Kidney (tissue), 14 donors: Measurements from ENCODE around the gene PAFAH1B2. TPM values are rescaled to one million over a fixed set of nuclear protein-coding genes. Genes with fewer than 3 reads are reported as not detected.

Source experiments
- DNase-seq, 5 donors: peaks; one replicate each; pipeline ENCODE4 v3.0.0-alpha.2; 2013 to 2020
- FAIRE-seq: peaks from 2 replicates; lab custom pipeline; 2012; peaks lifted over from hg19 to GRCh38; lab: Jason Lieb, UNC
- H3K27ac ChIP-seq, 2 donors: one replicate each; pipeline ENCODE4 v1.7.0; 2013; ENCODE audit warnings: low read depth in 2 of 2, low read length in 2 of 2, inconsistent platforms in 1 of 2
- H3K27me3 ChIP-seq: one replicate; pipeline ENCODE4 v1.7.1; 2013; ENCODE audit warnings: low read length, inconsistent platforms; ENCODE audit not compliant: control insufficient read depth, insufficient read depth
- H3K36me3 ChIP-seq, 3 donors: one replicate each; pipeline versions ENCODE4 v1.7.0 to v1.7.1; 2013; ENCODE audit warnings: low read length in 3 of 3, control low read depth in 1 of 3, inconsistent platforms in 1 of 3; ENCODE audit not compliant: insufficient read depth in 3 of 3, control insufficient read depth in 2 of 3
- H3K4me1 ChIP-seq, 3 donors: one replicate each; pipeline versions ENCODE4 v1.7.0 to v1.7.1; 2013; ENCODE audit warnings: low read length in 3 of 3, inconsistent platforms in 1 of 3, low read depth in 1 of 3; ENCODE audit not compliant: control insufficient read depth in 2 of 3, insufficient read depth in 2 of 3
- H3K4me3 ChIP-seq, 3 donors: one replicate each; pipeline versions ENCODE4 v1.7.0 to v1.8.1; 2013; ENCODE audit warnings: low read length in 3 of 3, control low read depth in 1 of 3, inconsistent platforms in 1 of 3
- H3K9ac ChIP-seq, 3 donors: one replicate each; pipeline versions ENCODE4 v1.7.0 to v1.7.1; 2013; ENCODE audit warnings: low read length in 3 of 3, control low read depth in 1 of 3, inconsistent platforms in 1 of 3
- H3K9me3 ChIP-seq, 3 donors: one replicate each; pipeline versions ENCODE4 v1.7.0 to v1.7.1; 2013; ENCODE audit warnings: low read length in 3 of 3, control low read depth in 1 of 3, inconsistent platforms in 1 of 3; ENCODE audit not compliant: control insufficient read depth in 2 of 3, insufficient read depth in 1 of 3
- intact Hi-C: fragments of 100-400 bp; cut with DNase I; formaldehyde crosslinking; loops from one replicate; pipeline ENCODE4 v1.11.1; 2022
- polyA plus RNA-seq: library from polyadenylated mRNA; stranded (reverse); fragments of 350-450 nt; fragmentation: Illumina TruSeq; extraction: RNeasy Lipid Tissue Mini Kit (QIAGEN cat#74804); gene quantifications from one replicate; pipeline ENCODE4 v1.2.3, GENCODE V29; 2014; ENCODE audit warnings: low read depth, low replicate concordance; ENCODE audit not compliant: insufficient read depth
- total RNA-seq: library from RNA; stranded (reverse); fragmentation: NEBNext Ultra II Directional; extraction: Animal tissue kit (Norgen Biotek cat#: 25700); gene quantifications from one replicate; pipeline ENCODE4 v1.2.1, GENCODE V29; 2021
- TF ChIP-seq, protein P1 (sequence below): IDR thresholded peaks from 3 replicates; pipeline ENCODE4 v1.5.1; 2012; ENCODE audit warnings: mild to moderate bottlenecking, moderate library complexity, borderline replicate concordance; ENCODE audit not compliant: insufficient read depth; ENCODE audit errors: extremely low read depth
- donor health status: control.
- donor health status: control.
- donor health status: control.
- donor health status: control.
- donor health status: control.
- donor health status: DM: yes; HTN: yes; CAD: no.
- donor health status: Normal renal cell carcinoma (clear cell type).

Gene PAFAH1B2
- total and polyA plus RNA-seq, 2 donors from 2014 or later: 29.4 to 90.2 TPM

GRCh38 chr11:117220999-117221774, 77.1 kb downstream of the PAFAH1B2 start:
- peak in 2 of 5 donors; percentile 8 to 32 for DNase-seq
- Histone ChIP-seq H3K27ac (peak overlapping the region; percentile 75 to 76), H3K27me3 (no peaks in the 10 kb centered on the region), H3K36me3 (peaks cover 2 to 44% (median 31%) of the 10 kb centered on the region in 3 donors), H3K9ac (no peak overlapping the region), H3K9me3 (no peaks in the 10 kb centered on the region), H3K4me3 (no peak overlapping the region), H3K4me1 (peaks cover 2 to 17% (median 16%) of the 10 kb centered on the region in 3 donors)
- TF ChIP-seq, protein P1, sequence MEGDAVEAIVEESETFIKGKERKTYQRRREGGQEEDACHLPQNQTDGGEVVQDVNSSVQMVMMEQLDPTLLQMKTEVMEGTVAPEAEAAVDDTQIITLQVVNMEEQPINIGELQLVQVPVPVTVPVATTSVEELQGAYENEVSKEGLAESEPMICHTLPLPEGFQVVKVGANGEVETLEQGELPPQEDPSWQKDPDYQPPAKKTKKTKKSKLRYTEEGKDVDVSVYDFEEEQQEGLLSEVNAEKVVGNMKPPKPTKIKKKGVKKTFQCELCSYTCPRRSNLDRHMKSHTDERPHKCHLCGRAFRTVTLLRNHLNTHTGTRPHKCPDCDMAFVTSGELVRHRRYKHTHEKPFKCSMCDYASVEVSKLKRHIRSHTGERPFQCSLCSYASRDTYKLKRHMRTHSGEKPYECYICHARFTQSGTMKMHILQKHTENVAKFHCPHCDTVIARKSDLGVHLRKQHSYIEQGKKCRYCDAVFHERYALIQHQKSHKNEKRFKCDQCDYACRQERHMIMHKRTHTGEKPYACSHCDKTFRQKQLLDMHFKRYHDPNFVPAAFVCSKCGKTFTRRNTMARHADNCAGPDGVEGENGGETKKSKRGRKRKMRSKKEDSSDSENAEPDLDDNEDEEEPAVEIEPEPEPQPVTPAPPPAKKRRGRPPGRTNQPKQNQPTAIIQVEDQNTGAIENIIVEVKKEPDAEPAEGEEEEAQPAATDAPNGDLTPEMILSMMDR: no peak
- intact Hi-C loops: no loop called here
- no peak for FAIRE-seq

DNA sequence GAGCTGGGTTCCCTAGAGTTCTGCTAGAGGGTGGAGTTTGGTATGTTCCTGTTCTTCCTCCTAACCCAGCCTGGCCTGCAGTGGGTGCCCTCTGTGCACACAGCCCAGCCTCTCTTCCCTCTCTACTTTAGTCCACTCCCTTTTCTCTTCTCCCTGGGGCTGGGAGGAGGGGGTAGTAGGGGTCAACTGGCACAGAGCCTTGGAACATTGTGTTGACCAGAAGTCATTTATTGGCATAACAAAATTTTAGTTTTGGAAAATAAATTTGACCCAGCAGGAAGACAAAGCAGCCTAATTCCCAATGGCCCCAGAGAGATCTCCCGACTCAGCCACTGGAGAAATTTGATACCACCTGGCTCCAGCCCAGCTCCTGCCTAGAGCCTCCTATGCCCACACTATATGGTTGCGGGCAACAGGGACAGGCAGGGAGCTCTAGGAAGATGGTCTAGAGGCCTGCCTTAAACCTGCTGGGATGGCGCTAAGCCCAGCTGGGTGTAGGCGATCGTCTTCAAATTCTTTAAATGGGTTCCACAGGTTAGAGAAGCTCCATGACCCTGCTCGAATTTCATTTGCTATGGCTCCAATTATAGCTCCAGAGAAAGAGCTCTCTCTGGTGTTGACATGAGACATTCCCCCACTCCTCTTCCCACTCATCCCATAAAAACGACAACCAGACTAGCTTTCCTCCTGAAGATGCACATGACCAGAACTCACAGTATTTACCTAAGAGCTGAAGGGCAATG, 77.9 kb downstream of the PAFAH1B2 start:
- intact Hi-C loops: no loop called here
- DNase-seq: peak; percentile 50 to 92 (median 77)
- FAIRE-seq: no peak

DNA sequence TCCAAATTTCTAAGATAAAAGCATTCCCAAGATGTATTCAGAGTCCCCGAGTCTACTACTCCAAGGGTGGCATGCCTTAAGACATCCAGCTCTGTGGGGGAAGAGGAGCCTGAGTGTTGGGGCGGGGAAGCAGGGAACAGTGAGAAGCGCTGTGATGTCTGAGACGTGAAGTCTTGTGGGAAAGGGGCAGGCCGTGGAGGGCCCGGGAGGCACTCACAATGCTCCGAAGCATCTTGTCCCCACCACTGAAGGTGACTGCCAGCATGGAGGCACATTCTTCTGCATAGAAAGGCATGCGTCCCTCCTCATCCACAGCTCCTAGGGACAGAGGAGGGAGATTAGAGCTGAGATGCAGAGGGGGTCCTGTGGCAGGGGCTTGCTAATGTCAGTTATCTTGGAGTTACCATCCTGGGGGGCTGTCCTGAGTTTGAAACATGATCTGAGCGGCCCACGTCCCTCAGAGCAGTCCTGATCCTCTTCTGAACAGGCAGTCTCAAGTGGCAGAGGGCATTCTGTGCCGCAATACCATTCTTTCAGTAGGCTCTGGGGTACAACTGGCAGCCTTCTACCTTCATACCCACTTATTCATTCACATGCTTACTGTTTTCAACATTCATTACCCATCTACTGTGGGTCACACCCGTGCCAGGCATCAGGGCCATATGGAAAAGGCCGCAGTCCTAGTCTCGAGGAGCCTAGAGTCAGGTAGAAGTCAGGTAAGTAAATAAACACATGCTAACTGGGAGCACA, 79.1 kb downstream of the PAFAH1B2 start:
- TF ChIP-seq, protein P1: no peak
- peak overlapping the region in 1 of 2 donors; percentile 38 for H3K27ac ChIP-seq
- intact Hi-C loops: no loop called here
- DNase-seq (peak in 1 of 5 donors; percentile 29), FAIRE-seq (no peak)
- peaks cover 2 to 39% (median 30%) of the 10 kb centered on the region in 3 donors for H3K36me3 ChIP-seq
- peaks cover 2 to 16% (median 10%) of the 10 kb centered on the region in 3 donors for H3K4me1 ChIP-seq
- H3K9me3 ChIP-seq: no peaks in the 10 kb centered on the region
- no peak overlapping the region for H3K9ac ChIP-seq
- H3K27me3 ChIP-seq: no peaks in the 10 kb centered on the region
- no peak overlapping the region for H3K4me3 ChIP-seq

More for the DNA sequence above, 77.9 kb downstream of the PAFAH1B2 start:
- Histone ChIP-seq H3K27ac (peak overlapping the region; percentile 75 to 76), H3K4me1 (peaks cover 2 to 17% (median 16%) of the 10 kb centered on the region in 3 donors), H3K9me3 (no peaks in the 10 kb centered on the region), H3K9ac (no peak overlapping the region), H3K4me3 (no peak overlapping the region), H3K27me3 (no peaks in the 10 kb centered on the region), H3K36me3 (peaks cover 2 to 46% (median 30%) of the 10 kb centered on the region in 3 donors)
- TF ChIP-seq, protein P1: no peak
